Measurements from ENCODE around the gene TMEM31.

The TMEM31 gene, protein sequence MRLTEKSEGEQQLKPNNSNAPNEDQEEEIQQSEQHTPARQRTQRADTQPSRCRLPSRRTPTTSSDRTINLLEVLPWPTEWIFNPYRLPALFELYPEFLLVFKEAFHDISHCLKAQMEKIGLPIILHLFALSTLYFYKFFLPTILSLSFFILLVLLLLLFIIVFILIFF
- total RNA-seq = 0 to 0.05 (median 0) reads per million in 18 experiments

DNA sequence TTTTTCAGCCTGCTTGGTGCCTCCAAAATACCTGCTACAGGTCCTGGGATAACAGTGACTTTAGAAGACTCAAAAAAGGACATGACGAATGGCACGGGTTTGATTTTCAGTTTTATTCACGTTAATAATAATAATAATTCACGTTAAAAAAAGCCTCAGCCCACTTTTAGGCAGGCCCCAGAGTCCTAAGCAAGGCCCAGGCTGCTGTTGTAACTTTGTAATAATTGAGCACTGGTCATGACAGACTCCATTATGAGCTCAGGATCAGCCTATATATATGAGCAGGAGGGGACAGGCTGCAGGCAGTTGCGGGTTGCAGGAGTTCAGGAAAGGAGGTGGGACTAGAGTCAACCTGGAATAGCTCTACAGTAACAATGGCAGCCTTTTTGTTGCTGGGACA is at the start of gene TMEM31:
Gene TMEM31 (plus strand): TSS at position 301 of the 400 bp plus-strand sequence. CDS start 1,350 bp downstream, outside the sequence.
- no peak for DNase-seq

DNA sequence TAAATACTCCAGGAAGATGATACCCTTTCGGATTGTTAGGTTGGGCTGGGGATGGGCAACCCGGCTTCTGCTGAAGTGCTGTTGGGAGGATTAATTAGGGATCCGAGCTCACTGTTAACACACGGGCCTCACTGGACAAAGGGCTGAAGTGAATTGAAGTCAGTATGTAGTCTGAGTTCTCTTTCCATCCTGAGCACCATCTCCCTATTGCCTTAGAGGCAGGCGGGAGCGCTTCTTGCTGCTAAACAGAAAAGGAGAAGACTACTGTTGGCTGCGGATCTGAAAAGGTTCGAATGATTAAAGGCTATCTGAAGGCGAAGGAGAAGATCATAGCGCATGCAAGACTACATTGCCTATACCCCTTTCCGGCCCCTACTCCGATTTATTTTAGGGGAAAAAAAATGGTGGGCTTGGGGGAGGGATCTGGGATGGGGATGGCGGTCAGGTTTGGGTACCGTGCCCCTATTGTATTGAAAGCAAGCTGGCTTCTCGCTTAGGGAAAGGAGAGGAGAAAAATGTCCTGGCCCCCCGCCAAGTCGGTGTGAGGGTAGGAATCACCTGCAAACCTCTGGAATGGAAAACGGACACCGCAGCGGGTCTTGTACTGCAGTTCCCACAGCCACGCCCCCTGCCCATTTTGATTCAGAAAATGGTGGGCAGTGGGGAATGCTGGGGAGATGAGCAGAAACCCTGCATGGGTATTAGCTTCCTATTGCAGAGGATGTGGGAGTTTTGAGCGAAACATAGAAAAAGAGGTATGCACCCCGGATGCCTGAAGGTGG is 46.5 kb upstream of the TMEM31 start:
- DNase-seq = no peak

DNA sequence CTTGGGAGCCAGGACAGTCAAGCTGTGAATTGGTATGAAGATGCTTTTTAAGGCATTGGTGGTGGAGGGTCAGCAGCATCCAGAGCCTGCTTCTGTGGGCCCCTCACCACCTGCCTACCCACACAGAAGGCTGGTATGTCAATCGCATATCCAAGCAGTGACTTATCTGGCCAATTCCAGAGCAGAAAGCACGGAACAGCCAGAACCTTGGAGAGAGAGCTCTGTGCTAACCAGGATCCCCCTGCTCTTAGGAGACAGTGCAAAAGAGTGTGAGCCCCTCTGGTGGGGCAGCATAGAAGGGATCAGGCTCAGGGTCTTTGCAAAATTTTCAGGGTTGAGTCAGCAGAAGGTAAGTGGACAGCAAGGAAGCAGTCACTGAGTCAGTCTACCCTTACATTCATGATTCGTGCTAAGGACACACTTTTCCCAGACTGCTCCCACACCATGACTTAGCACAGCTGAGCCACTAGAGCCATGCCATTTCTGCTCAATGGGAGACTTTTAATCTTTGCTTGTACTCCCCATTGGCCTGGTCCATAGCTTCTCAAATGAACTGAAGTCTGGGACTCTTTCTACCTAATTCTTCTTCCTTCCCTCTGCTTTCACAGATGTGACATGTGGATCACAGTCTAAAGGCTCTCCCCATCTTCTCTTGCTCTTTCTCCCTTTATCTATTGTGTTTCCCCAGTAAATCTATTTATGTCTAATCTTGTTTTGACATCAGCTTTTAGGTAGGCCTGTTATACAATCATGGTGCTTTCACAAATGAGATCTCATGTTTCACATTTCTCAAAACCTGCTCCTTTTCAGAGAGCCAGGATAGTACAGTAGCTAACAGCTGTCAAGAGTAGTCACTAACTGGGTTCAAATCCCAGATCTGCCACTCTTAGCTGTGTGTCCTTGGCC is 44.3 kb upstream of the TMEM31 start:
- no peak for DNase-seq

DNA sequence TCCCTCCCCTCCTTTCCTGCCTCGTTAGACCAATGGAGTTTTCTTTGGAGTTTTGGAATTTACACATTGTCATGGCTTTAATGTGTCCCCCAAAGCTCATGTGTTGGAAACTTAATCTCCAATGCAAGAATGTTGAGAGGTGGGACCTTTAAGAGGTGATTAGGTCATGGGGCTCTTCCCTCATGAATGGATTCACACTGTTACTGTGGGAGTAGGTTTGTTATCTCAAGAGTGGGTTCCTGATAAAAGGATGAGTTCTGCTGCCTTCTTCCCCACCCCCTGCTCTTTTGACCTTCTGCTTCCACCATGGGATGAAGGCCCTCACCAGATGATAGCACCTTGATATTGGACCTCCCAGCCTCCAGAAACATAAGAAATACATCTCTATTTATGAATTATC is 41.0 kb upstream of the TMEM31 start:
- no peak for DNase-seq

DNA sequence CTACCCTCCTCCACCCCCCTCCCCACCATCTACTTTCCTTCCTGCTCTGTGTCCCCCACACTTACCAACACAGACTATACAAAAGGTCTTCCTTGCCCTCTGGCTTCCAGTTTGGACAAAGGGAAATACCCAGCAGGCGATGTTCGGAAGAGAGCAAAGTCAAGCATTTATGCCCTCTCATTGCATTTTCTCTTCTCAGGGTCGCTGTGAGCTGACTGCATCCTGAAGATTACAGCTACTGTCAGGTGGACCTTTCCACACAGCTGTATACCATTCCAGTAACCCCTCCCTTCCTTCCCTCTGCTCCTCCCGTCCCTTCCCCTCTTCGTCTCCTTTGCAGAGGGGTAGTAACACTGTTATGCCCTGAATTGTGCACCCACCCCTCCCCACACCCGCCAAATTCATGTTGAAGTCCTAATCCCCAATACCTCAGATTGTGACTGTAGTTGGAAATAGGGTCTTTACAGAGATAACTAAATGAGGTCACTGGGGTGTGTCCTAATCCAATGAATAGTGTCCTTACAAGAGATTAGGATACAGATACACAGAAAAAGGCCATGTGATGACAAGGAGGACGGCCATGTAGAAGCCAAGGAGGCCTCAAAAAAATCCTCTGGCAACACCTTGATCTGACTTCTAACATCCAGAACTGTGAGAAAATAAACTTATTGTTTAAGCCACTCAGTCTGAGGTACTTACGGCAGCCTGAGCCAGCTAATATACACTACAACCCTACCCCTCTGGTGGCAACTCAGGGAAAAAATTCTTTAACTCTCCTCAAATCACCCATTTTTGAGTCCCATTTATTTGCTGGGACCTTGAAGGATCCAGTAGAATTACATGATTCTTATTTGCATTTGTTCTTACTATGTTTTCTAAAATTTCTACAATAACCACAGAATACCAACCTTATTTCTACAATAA is 35.9 kb upstream of the TMEM31 start:
- DNase-seq = no peak

DNA sequence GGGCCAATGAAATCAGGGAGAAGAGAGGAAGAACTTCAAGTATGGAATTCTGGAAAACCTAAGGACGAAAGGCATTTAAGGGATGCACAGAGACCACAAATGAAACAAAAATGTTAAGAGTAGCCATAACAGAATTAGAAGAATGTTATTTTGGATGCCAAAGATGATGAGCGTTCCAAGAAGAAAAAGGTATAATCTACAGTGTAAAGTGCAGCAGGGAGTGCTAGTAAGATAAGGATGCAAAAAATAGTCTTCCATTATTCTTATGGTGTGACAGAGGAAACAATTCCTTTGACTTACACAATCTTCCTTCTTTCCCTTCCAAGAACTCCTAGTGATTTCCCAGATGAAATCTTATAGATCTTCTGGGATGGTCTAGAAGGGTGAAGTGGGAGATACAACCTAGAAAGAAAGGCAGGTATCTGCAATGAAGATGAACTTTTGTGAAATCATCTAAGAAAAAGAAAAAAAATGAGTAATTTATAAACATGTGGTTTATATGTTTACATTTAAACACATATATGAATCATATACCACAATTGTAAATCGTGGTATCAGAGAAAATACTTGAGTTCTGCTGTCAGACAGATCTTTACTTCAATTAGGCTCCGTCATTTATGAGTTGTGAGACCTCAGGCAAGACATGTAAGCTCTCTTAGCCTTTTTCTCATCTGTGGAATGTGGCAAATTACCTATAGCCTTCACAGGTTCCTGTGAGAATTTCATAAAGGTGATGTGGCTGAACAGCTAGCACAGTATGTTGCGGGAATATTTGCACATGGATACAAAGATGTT is 32.3 kb upstream of the TMEM31 start:
- DNase-seq = no peak

DNA sequence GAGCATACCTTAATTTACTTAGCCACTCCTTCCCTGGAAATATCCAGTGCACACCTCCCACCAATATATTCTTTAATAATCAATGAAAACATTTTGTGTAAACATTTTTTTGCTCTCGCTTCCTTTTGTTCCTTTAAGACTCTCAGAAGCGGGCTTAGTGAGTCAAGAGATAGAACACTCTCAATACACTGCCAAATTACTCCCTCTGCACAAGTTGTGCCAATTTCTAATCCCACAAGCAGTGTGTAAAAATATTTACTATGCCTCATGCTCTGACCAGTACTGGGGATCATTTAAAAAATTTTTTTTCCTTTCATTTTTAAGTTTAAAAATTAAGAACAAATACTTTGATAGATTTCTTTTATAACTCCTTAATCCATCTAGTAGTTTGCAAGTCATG is 29.3 kb upstream of the TMEM31 start:
- DNase-seq = no peak

DNA sequence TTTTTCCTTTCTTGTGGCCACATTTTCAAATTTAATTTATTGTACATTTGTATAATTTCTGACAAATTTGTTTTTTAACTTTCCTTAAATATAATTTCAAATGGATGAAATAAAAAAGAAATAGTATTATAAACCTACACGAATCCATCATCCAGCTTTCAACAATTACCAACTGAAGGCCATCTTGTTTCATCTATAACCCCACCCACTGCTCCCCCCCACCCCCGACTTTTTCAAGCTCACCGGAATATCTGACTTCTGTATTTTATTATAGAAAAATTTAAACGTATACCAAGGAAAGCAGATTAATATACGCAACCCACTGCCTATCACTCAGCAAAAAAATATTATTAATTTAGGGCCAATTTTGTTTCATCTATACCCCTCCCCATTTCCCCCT is 25.3 kb upstream of the TMEM31 start:
- peak in 1 of 2 donors; percentile 4 for DNase-seq

DNA sequence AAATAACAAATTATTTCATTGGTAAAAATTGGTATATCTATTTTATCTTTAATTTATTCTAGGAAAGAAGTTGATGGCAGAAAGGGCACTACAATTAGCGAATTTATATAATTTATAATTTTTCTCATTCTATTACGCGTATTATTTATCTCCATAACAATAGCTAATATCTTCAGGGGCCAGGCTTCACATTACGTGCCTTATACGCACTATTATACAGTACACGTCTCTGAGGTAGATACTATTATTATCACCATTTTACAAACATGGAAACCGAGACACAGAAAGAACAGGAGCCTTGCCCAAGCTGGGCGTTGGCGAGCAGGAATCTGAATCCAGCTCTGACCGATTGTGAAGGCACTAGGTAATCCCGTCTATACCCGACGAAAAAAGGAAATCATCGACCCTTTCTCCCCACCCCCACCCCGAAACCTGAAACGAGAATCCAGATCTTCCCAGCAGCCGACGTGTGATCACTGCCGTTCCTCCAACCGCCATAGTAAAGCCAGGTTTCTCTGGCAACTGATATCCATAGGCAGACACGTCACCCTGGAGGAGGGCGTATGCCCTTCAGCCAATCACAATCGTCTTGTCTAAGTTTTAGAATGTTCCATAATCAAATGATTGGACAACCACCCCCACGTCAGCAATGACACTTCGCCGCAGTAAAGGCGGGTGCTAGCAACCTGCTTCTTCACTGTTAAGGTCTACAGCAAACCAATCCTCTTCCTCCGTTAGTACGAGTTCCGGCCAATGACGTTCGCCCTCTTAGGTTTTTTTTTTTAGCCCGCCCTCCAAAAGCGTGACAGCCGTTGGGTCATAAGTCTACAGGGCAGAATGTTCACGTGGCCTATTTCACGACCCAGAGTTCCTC is 24.3 kb upstream of the TMEM31 start, which contains the start of gene MORF4L2:
Gene MORF4L2 (minus strand): TSS at position 501 of the 874 bp plus-strand sequence. CDS start 9,672 bp downstream, outside the sequence.
- peak; percentile 95 to 97 for DNase-seq

DNA sequence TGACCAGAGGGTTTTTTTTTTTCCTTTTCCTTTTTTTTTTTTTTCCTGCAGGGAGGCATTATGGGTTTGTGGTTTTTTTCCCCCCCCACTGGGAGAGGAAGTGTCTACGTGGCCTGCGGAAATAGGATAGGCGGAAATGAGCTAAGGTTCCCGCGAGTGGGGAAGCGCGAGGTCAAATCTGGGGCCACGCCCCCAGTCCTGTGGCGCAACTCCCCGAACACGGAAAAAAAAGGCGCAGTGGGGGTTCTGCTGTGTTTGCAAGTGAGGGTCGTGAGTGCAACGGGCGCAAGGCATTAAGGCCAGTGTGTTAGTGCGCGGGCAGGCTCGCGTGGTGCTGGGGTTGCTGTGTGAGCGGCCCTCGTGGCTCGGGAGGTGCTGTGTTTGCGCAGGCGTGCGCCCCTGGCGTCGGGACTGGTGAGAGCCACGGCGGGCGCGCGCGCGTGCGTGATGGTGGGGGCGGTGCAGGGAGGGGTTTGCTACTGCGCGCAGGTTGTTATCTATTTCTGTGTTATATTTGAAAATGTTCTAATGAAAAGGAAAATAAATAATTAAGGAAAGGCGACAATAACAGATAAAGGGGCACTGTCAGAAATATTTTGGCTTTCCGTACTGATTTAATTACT is 23.5 kb upstream of the TMEM31 start:
- peak; percentile 75 to 86 for DNase-seq

DNA sequence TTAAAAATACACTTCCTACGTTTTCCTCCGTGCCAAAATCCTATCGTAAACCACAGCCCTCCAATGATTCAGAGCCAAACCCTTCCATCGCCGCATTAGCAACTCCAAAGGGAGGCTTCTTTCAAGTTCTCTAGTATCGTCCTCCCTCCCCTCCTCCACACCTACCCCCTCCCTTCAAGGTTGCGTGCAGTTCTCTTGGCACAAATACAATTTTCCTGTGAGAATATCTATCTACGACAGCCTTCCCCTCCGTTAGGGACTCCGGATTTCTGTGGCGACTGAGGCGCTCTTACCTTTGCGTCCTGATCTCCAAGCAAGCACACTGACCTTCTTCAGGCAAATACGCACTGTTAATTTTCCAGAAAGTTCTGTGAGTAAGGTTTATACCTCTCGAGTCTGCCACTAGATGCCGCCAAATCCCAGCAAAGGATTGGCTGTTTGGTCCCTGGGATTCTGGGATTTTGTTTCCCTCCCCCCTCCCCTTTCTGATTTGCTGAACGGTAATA is 23.0 kb upstream of the TMEM31 start:
- peak; percentile 59 to 68 for DNase-seq

DNA sequence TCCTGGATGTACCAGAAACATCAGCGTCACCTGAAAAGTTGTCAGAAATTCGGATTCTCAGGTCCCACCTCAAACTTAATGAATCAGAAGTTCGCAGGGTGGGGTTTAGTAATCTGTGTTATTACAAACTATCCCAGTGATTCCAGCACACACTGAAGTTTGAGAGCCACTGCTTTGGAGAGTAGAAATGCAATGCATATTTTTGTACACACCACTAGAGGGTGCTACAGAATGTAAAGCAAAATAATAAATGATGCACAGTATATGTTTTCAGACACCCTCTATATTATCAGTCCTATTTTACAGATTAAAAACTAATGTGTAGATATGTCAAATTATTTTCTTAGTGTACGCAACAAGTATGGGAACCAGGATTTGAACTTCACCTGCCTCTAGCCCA is 21.8 kb upstream of the TMEM31 start:
- DNase-seq = peak; percentile 8 to 38

DNA sequence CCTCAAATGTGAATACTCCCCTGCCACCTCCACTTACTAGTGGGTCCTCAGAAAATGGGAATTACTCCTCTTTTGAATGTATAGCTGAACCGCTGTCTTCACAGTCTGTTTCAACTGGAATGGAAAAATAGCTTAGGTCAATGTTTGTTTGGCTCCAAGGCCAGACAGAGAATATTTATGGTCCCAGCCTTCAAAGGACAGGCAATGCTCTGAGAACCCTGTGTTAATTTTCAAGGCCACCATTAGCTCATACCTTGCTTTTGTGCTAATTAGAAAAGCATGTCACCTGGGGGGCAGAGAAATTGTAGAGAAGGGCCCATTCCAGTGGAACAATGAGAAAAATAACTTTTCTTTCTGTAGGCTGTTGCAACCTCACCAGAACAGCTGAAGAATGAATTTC is 19.6 kb upstream of the TMEM31 start:
- DNase-seq = no peak

DNA sequence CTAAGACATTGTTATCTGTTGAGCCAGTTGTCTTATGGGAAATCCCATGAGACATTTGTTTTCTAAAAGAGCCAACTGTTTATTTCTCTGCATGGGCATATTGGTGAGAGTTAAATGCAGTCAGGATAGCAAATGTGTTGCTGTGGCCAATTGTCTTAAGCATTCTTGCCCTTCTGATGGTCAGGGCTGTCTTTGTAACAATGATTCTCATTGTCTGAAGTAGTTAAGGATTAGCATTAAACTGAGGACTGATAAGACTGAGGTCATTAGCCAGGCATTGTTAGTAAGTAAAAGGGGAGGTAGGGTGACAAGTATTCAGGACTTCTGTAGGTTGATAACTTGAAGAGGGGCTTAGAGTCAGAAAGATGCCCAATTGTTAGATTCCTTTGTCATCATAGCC is 13.0 kb upstream of the TMEM31 start:
- no peak for DNase-seq

DNA sequence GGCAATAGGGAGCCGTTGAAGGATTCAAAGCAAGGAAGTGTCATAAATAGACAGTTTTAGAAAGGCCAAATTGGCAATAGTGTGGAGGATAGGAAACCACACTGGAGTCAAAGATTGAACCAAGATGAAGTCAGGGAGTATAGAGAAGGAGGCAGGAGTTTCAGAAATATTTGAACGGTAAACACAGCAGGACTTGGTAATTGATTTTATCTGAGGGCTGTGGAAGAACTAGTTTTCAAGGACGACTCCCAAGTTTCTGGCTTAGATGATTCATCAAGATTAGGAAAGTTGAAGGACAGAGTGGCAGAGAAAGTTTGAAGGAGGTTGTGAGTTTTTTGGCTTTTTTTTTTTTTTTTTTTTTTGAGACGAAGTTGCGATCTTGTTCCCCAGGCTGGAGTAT is 11.5 kb upstream of the TMEM31 start:
- no peak for DNase-seq

DNA sequence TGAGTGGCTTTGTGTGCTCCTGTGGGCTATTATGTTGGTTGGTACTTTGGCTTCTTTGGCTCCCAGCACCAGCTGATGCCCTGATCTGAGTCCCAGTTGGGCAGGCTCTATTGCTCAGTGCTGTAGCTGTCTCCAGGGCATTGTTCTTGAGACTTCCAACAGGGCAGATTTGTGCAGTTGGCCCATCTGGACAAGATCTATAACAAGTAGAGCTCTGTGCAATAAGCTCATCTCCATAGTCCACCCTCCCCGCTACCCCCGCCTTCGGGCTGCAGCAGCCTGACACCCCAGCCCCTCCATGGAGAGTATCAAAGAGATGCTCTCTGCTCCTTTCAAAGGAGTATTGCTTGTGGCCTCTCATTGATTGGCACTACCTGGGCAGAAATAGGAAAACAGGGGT is 5.8 kb upstream of the TMEM31 start:
- no peak for DNase-seq

DNA sequence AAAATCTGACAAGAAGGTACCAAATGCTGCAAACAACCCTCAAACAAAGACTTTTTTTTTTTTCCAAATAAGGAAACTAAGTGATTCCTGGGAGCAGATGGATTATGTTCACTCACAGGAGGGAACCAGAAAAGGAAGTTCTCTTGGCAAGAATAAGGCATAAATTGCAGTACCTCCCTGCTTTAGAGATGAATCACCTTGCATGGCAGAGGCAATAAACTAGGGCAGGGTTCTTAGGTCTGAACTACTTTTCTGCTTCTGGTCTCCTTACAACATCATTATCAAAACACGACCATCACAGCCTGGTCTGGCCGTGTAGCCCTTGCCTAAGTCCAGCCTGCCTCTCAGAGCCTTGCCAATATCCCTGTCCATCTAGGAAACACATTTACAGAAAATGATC is 6.3 kb downstream of the TMEM31 start:
- DNase-seq = no peak

DNA sequence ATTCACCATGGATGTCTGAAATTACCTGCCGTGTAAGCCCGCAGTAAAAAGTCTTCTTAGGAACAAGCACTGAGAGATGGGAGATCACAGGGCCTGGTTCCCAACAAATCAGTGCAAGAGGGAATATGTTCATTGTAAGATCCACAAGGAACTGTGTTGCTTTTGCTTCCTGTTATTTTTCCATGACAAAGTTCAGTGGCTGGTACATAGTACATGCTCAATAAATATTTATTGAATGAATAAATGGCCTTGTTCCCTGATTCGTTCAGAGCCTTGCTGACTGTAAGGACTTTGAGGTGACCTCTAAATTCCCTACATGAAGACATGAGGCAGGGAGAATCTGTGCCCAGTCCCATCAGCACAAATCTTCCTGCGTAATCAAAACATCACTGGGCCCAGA is 7.4 kb downstream of the TMEM31 start:
- DNase-seq = no peak

DNA sequence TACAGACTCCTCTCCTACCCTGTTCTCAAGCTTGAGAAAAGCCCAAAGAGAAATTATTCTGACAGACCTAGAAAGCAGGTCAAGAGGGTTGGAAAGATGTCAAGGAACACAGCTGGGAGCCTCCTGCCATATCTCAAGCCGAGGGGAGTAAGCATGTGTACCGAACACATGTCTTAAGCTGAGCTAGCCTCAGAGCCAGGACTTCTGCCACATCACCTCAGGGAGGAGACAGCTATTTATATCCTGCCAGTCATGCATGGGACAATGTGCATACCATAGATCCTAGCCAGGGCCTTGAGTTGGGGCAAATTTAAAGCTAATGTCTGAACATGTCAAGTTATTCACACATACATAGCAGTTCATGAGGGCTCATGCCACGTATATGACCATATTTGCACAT is 11.8 kb downstream of the TMEM31 start:
- no peak for DNase-seq
